SK-N-SH (cell line): ENCODE data around the gene SLC66A3. TPM values are rescaled to one million over a fixed set of nuclear protein-coding genes. Genes with fewer than 3 reads are reported as not detected.

Source experiments
- ELF1 ChIP-seq: IDR thresholded peaks from 2 replicates; pipeline ENCODE4 v1.4.0; 2012
- EZH2phosphoT487 ChIP-seq: fragments of 200-600 bp; sonication (generic); IDR thresholded peaks from 2 replicates; pipeline ENCODE4 v1.6.1; 2017; ENCODE audit warnings: low read depth, mixed run types, mild to moderate bottlenecking, antibody characterized with exemption, moderate library complexity, borderline replicate concordance
- GATA2 ChIP-seq: sonication (generic); formaldehyde crosslinking; IDR thresholded peaks from 2 replicates; pipeline ENCODE4 v1.5.0; 2020; ENCODE audit warnings: mild to moderate bottlenecking, missing genetic modification reagents
- MEF2A ChIP-seq: IDR thresholded peaks from 2 replicates; pipeline ENCODE4 v1.4.0; 2012; ENCODE audit warnings: low read depth, borderline replicate concordance
- POLR2AphosphoS5 ChIP-seq: IDR thresholded peaks from 2 replicates; pipeline ENCODE4 v1.6.1; 2012; ENCODE audit warnings: low read depth, low read length
- RFX5 ChIP-seq: IDR thresholded peaks from 2 replicates; pipeline ENCODE4 v1.6.1; 2012; ENCODE audit warnings: mild to moderate bottlenecking, improper control_type of control experiment, low read length
- RXRA ChIP-seq: IDR thresholded peaks from 2 replicates; pipeline ENCODE4 v1.4.0; 2012; ENCODE audit warnings: low read depth, mild to moderate bottlenecking, borderline replicate concordance
- SMC3 ChIP-seq: IDR thresholded peaks from 2 replicates; pipeline ENCODE4 v1.6.1; 2012; ENCODE audit warnings: low read depth, low read length, improper control_type of control experiment
- TEAD4 ChIP-seq: IDR thresholded peaks from 2 replicates; pipeline ENCODE4 v1.4.0; 2012; ENCODE audit warnings: mild to moderate bottlenecking, borderline replicate concordance; ENCODE audit not compliant: insufficient read depth
- polyA plus RNA-seq, 3 experiments: library from polyadenylated mRNA; depleted of rRNA; stranded (reverse); fragments of >200 nt; gene quantifications; 2 replicates each; pipeline ENCODE4 v1.2.3, GENCODE V29; 2012
- TF ChIP-seq, protein P1 (sequence below): IDR thresholded peaks from 2 replicates; pipeline ENCODE4; 2012
- TF ChIP-seq, protein P2 (sequence below): fragments of 200-600 bp; sonication (generic); IDR thresholded peaks from 2 replicates; pipeline ENCODE4 v1.6.1; 2017; ENCODE audit warnings: antibody characterized with exemption, mild to moderate bottlenecking, moderate library complexity
- TF ChIP-seq, protein P3 (sequence below): fragments of 150-350 bp; IDR thresholded peaks from 2 replicates; pipeline ENCODE4 v1.6.1; 2017; ENCODE audit warnings: antibody characterized with exemption, low read length, low read depth, borderline replicate concordance
- TF ChIP-seq, protein P4 (sequence below): IDR thresholded peaks from 2 replicates; pipeline ENCODE4 v1.6.1; 2012; ENCODE audit warnings: mild to moderate bottlenecking, low read depth, low read length, moderate library complexity

SLC66A3 gene
- polyA plus RNA-seq, 1 of the 3 experiments (the other 2 are of a cell fraction), result 49.0 TPM

DNA sequence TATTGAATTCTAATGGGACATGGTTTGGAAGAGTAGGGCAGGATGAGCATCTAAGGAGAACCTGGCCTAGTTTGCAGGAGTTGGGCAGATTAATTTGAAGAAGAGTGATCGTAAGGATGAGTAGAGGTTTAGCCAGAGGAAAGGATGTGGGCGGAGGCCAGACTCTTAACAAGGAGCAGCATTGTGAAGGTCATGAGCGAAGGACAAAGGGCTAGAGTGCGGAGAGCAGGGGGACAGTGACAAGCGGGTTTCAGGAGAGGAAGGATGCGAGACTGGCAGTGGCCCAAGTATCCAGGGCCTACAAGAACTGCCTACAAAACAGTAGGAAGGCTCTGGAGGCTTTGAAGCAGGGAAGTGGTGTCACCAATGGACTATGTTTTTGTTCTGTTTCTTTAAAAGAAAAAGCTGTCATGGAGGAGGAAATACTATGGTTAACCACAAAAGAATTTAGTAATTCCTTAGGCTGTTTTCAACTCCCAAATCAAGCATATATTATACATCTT lies 20.1 kb downstream of the SLC66A3 start (continued):
- TF ChIP-seq TEAD4 (no peak), POLR2AphosphoS5 (no peak), EZH2phosphoT487 (no peak), GATA2 (no peak), RFX5 (no peak), MEF2A (no peak), ELF1 (no peak), RXRA (no peak), SMC3 (no peak)
- TF ChIP-seq, protein P1, sequence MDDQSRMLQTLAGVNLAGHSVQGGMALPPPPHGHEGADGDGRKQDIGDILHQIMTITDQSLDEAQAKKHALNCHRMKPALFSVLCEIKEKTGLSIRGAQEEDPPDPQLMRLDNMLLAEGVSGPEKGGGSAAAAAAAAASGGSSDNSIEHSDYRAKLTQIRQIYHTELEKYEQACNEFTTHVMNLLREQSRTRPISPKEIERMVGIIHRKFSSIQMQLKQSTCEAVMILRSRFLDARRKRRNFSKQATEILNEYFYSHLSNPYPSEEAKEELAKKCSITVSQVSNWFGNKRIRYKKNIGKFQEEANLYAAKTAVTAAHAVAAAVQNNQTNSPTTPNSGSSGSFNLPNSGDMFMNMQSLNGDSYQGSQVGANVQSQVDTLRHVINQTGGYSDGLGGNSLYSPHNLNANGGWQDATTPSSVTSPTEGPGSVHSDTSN, result peak; percentile 36; the same call in 1 of the 2 replicates
- TF ChIP-seq, protein P2, sequence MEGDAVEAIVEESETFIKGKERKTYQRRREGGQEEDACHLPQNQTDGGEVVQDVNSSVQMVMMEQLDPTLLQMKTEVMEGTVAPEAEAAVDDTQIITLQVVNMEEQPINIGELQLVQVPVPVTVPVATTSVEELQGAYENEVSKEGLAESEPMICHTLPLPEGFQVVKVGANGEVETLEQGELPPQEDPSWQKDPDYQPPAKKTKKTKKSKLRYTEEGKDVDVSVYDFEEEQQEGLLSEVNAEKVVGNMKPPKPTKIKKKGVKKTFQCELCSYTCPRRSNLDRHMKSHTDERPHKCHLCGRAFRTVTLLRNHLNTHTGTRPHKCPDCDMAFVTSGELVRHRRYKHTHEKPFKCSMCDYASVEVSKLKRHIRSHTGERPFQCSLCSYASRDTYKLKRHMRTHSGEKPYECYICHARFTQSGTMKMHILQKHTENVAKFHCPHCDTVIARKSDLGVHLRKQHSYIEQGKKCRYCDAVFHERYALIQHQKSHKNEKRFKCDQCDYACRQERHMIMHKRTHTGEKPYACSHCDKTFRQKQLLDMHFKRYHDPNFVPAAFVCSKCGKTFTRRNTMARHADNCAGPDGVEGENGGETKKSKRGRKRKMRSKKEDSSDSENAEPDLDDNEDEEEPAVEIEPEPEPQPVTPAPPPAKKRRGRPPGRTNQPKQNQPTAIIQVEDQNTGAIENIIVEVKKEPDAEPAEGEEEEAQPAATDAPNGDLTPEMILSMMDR, result no peak
- TF ChIP-seq, protein P3, sequence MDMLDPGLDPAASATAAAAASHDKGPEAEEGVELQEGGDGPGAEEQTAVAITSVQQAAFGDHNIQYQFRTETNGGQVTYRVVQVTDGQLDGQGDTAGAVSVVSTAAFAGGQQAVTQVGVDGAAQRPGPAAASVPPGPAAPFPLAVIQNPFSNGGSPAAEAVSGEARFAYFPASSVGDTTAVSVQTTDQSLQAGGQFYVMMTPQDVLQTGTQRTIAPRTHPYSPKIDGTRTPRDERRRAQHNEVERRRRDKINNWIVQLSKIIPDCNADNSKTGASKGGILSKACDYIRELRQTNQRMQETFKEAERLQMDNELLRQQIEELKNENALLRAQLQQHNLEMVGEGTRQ, result no peak
- TF ChIP-seq, protein P4, sequence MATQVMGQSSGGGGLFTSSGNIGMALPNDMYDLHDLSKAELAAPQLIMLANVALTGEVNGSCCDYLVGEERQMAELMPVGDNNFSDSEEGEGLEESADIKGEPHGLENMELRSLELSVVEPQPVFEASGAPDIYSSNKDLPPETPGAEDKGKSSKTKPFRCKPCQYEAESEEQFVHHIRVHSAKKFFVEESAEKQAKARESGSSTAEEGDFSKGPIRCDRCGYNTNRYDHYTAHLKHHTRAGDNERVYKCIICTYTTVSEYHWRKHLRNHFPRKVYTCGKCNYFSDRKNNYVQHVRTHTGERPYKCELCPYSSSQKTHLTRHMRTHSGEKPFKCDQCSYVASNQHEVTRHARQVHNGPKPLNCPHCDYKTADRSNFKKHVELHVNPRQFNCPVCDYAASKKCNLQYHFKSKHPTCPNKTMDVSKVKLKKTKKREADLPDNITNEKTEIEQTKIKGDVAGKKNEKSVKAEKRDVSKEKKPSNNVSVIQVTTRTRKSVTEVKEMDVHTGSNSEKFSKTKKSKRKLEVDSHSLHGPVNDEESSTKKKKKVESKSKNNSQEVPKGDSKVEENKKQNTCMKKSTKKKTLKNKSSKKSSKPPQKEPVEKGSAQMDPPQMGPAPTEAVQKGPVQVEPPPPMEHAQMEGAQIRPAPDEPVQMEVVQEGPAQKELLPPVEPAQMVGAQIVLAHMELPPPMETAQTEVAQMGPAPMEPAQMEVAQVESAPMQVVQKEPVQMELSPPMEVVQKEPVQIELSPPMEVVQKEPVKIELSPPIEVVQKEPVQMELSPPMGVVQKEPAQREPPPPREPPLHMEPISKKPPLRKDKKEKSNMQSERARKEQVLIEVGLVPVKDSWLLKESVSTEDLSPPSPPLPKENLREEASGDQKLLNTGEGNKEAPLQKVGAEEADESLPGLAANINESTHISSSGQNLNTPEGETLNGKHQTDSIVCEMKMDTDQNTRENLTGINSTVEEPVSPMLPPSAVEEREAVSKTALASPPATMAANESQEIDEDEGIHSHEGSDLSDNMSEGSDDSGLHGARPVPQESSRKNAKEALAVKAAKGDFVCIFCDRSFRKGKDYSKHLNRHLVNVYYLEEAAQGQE, result no peak
- TF ChIP-seq, all 33 proteins: peak for 6
